Hepatocyte (in vitro differentiated cells): ENCODE results near the gene MEGF11. TPM values are rescaled to one million over a fixed set of nuclear protein-coding genes. Genes with fewer than 3 reads are reported as not detected.

Experiments used
- DNase-seq: peaks from one replicate; pipeline ENCODE4 v3.0.0-alpha.2; 2016; ENCODE audit warnings: low spot score
- H2AFZ ChIP-seq: fragments of 200-600 bp; sonication (generic); 2 replicates; pipeline ENCODE4 v1.6.0; 2016; ENCODE audit warnings: antibody characterized with exemption, mild to moderate bottlenecking
- H3K27ac ChIP-seq: fragments of 200-600 bp; sonication (generic); 2 replicates; pipeline ENCODE4 v1.5.1; 2016; ENCODE audit warnings: mild to moderate bottlenecking
- H3K27me3 ChIP-seq: fragments of 200-600 bp; sonication (generic); 2 replicates; pipeline ENCODE4 v1.6.1; 2016
- H3K36me3 ChIP-seq: fragments of 200-600 bp; sonication (generic); replicated peaks from 2 replicates; pipeline ENCODE4 v1.5.1; 2016; ENCODE audit warnings: low read depth; ENCODE audit not compliant: insufficient read depth
- H3K4me1 ChIP-seq: fragments of 200-600 bp; sonication (generic); 2 replicates; pipeline ENCODE4 v1.5.1; 2016; ENCODE audit warnings: mild to moderate bottlenecking, moderate library complexity; ENCODE audit not compliant: insufficient read depth
- H3K4me2 ChIP-seq: fragments of 200-600 bp; sonication (generic); 2 replicates; pipeline ENCODE4 v1.6.0; 2016
- H3K4me3 ChIP-seq: fragments of 200-600 bp; sonication (generic); 2 replicates; pipeline ENCODE4 v1.5.1; 2016; ENCODE audit warnings: mild to moderate bottlenecking
- H3K79me2 ChIP-seq: fragments of 200-600 bp; sonication (generic); 2 replicates; pipeline ENCODE4 v1.6.0; 2017; ENCODE audit warnings: mild to moderate bottlenecking
- H3K9me2 ChIP-seq: fragments of 200-600 bp; sonication (generic); replicated peaks from 2 replicates; pipeline ENCODE4 v1.6.0; 2017; ENCODE audit warnings: mild to moderate bottlenecking; ENCODE audit not compliant: insufficient read depth
- H3K9me3 ChIP-seq: fragments of 200-600 bp; sonication (generic); 2 replicates; pipeline ENCODE4 v1.5.1; 2016; ENCODE audit warnings: low read depth, mild to moderate bottlenecking
- H4K20me1 ChIP-seq: fragments of 200-600 bp; sonication (generic); 2 replicates; pipeline ENCODE4 v1.6.0; 2016; ENCODE audit warnings: mild to moderate bottlenecking; ENCODE audit not compliant: insufficient read depth, poor library complexity, severe bottlenecking
- EZH2 ChIP-seq: fragments of 200-600 bp; sonication (generic); IDR thresholded peaks from 2 replicates; pipeline ENCODE4 v1.6.1; 2016; ENCODE audit warnings: antibody characterized with exemption, mild to moderate bottlenecking, borderline replicate concordance
- EZH2phosphoT487 ChIP-seq: fragments of 200-600 bp; sonication (generic); IDR thresholded peaks from one replicate; pipeline ENCODE4 v1.6.1; 2018; ENCODE audit warnings: antibody characterized with exemption, mild to moderate bottlenecking, low read depth, moderate library complexity; ENCODE audit not compliant: unreplicated experiment, severe bottlenecking
- WGBS: methylation state at CpG from one replicate; pipeline ENCODE4 v1.1.6; 2016; ENCODE audit warnings: low lambda C conversion rate; ENCODE audit errors: missing lambda C conversion rate; 5-methylcytosine and 5-hydroxymethylcytosine counted together
- polyA plus RNA-seq: library from polyadenylated mRNA; unstranded; fragments of >200 nt; fragmentation: Nextera tagmentation; extraction: Ambion mirVana; gene quantifications from 2 replicates; pipeline ENCODE4 v1.2.1, GENCODE V29; 2016
- total RNA-seq: library from RNA; depleted of rRNA; stranded (reverse); fragments of >200 nt; gene quantifications from 2 replicates; pipeline ENCODE4 v1.2.3, GENCODE V29; 2014
- TF ChIP-seq, protein P1 (sequence below): fragments of 200-600 bp; sonication (generic); IDR thresholded peaks from 2 replicates; pipeline ENCODE4 v1.5.1; 2016; ENCODE audit warnings: antibody characterized with exemption, mild to moderate bottlenecking; ENCODE audit not compliant: poor library complexity

The MEGF11 gene
- total and polyA plus RNA-seq, 2 experiments from 2014 or later: 0.07 to 0.25 TPM

DNA sequence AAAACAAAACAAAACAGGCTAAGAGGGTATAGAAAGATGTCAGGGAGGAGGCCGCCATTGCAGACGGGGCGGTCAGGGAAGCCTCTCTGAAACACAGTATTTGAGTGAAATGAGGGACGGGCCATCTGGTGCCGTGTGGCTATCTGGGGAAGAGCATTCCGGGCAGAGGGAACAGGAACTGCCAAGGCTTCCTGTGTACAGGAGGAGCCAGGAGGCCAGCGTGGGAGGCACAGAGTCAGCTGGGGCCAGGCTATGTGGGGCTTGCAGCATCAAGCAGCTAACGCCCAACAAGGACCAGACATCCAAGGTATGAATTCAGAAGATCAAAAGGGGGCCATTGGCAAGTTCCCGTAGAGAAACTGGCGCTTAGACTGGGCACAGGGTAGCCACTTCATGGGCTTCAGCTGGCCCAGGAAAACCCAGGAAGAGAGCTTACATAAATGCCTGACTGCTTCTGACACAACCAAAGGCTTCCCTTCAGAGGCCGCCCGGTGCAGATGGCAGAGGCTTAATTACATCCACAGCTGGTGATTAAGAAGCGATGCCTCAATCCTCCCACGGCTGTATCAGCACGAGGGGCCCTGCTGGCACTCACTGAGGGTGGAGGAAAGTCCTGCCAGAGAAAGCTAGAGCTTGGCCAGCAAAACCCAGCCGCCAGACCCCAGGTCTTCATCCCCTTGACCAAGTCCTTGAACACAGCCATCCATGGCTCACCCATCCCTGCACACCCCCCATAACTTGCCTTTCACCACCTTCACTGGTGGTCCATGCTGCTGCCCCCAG, 144.9 kb downstream of the MEGF11 start:
- Histone ChIP-seq H3K4me2 (no peak overlapping the region), H3K4me1 (no peaks in the 10 kb centered on the region), H3K27ac (no peak overlapping the region), H4K20me1 (no peaks in the 10 kb centered on the region), H3K36me3 (no peaks in the 10 kb centered on the region), H3K27me3 (peaks cover 15% of the 10 kb centered on the region), H3K9me3 (no peaks in the 10 kb centered on the region), H3K79me2 (no peaks in the 10 kb centered on the region), H3K4me3 (no peak overlapping the region), H2AFZ (no peak overlapping the region), H3K9me2 (no peaks in the 10 kb centered on the region)
- WGBS: 85% methylated on average over 16 of the region's 16 CpGs
- no peak for DNase-seq
- no peak for TF ChIP-seq EZH2
- TF ChIP-seq, protein P1, sequence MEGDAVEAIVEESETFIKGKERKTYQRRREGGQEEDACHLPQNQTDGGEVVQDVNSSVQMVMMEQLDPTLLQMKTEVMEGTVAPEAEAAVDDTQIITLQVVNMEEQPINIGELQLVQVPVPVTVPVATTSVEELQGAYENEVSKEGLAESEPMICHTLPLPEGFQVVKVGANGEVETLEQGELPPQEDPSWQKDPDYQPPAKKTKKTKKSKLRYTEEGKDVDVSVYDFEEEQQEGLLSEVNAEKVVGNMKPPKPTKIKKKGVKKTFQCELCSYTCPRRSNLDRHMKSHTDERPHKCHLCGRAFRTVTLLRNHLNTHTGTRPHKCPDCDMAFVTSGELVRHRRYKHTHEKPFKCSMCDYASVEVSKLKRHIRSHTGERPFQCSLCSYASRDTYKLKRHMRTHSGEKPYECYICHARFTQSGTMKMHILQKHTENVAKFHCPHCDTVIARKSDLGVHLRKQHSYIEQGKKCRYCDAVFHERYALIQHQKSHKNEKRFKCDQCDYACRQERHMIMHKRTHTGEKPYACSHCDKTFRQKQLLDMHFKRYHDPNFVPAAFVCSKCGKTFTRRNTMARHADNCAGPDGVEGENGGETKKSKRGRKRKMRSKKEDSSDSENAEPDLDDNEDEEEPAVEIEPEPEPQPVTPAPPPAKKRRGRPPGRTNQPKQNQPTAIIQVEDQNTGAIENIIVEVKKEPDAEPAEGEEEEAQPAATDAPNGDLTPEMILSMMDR: no peak
- no peak for TF ChIP-seq EZH2phosphoT487

DNA sequence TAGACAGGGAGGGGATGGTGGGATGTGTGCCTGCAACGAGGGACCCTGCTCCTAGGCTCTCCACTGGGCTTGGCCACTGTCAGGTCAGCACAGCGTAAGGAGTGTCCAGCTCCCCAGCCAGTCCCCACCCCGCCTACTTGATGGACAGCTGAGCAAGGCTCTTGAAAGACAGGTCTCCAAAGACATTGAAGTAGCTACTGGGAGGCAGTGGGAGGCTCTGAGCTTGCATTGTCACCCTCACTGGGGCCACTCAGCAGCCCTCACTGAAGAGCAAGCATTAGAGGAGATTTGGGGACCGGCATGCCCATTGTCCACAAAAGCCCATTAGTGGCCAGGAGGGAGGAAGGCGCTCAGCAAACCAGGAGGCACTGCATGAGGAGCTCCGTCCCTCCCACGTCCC, 146.5 kb downstream of the MEGF11 start:
- H3K79me2 ChIP-seq: no peaks in the 10 kb centered on the region
- DNase-seq: no peak
- no peaks in the 10 kb centered on the region for H3K9me2 ChIP-seq
- no peak for TF ChIP-seq EZH2
- no peaks in the 10 kb centered on the region for H3K9me3 ChIP-seq
- WGBS: 76% methylated on average over 7 of the region's 7 CpGs
- no peak overlapping the region for H3K4me2 ChIP-seq
- peaks cover 14% of the 10 kb centered on the region for H3K27me3 ChIP-seq
- H3K27ac ChIP-seq: no peak overlapping the region
- H3K36me3 ChIP-seq: no peaks in the 10 kb centered on the region
- no peak overlapping the region for H3K4me3 ChIP-seq
- H4K20me1 ChIP-seq: no peaks in the 10 kb centered on the region
- H3K4me1 ChIP-seq: no peaks in the 10 kb centered on the region
- no peak overlapping the region for H2AFZ ChIP-seq

DNA sequence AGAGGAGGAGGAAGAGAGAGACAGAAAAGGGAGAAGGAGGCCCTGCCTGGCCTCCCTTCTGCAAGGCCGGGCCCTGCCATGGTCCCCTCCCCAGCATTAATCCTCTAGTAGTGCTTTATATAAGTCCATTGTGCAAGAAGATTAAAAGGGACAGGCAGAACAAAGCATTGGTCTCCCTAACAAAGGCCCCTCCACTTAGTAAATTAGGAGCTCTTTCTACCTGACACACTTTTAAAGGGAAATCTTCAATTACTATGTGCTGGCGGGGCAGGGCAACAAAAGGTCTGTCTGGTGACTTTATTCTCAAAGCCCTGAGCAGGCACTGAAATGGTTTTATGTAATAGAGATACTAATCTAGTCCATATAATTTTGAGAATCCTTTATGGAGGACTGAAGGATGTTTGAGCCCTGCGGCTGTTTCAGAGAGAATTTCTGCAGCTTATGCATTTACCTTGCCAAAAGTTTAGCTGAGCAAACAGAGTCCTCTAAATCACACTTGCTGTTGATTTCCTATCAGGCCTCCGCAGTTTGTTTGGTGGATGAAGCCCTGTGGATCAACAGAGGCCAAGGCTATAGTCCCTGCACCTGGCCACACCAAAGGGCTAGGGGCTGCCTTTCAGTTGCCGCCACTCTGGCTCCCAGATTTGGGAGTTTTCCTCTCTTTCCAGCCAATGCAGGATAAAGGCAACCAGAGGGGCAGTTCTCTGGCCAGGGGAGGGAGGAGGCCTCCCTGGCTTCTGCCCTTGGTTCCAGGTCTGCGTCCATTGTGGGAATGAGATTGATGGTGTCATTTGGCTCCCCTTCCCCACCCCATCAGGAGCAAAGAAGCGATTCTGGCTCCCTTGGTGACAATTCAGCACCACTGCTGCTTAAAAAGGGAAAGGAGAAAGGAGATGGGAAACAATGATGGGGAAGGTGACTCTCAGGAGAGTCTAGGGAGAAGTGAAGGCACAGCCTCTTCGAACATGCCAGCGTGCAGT, 148.0 kb downstream of the MEGF11 start:
- peaks cover 14% of the 10 kb centered on the region for H3K27me3 ChIP-seq

More for the DNA sequence above, 148.0 kb downstream of the MEGF11 start:
- no peaks in the 10 kb centered on the region for H3K9me3 ChIP-seq
- no peak overlapping the region for H3K4me3 ChIP-seq
- H3K9me2 ChIP-seq: no peaks in the 10 kb centered on the region
- H3K4me1 ChIP-seq: no peaks in the 10 kb centered on the region
- no peak overlapping the region for H3K27ac ChIP-seq
- DNase-seq: no peak
- no peaks in the 10 kb centered on the region for H3K36me3 ChIP-seq
- H3K79me2 ChIP-seq: no peaks in the 10 kb centered on the region
- H3K4me2 ChIP-seq: no peak overlapping the region
- H2AFZ ChIP-seq: no peak overlapping the region
- WGBS: 81% methylated on average over 9 of the region's 9 CpGs
- no peaks in the 10 kb centered on the region for H4K20me1 ChIP-seq
- TF ChIP-seq, protein P1: no peak
- TF ChIP-seq EZH2 (no peak), EZH2phosphoT487 (no peak)
